HG03457 (cell line): ENCODE results near the gene HSD17B2.
"Not testable (repeated sequence)": the region's sequence is repeated elsewhere in the genome, so short reads cannot be mapped to it uniquely, and the experiment has no call there.

Experiments
- ATAC-seq: cut with Tn5 transposase; IDR thresholded peaks from one replicate; pipeline ENCODE4 v1.9.1; 2021; ENCODE audit warnings: moderate number of reproducible peaks; ENCODE audit not compliant: unreplicated experiment

The HSD17B2 gene

GRCh38 chr16:82074019-82074558, 39.0 kb downstream of the HSD17B2 start:
- no peak for ATAC-seq

GRCh38 chr16:82078125-82078524, 43.1 kb downstream of the HSD17B2 start:
- no peak for ATAC-seq

- no peak for ATAC-seq
Measured at GRCh38 chr16:82079892-82080291, 44.8 kb downstream of the HSD17B2 start.

GRCh38 chr16:82081264-82081663, 46.2 kb downstream of the HSD17B2 start:
- no peak for ATAC-seq

GRCh38 chr16:82082097-82082496, 47.0 kb downstream of the HSD17B2 start:
- no peak for ATAC-seq

- no peak for ATAC-seq
Measured at GRCh38 chr16:82082543-82083244, 47.6 kb downstream of the HSD17B2 start.

- no peak for ATAC-seq
Measured at GRCh38 chr16:82083710-82084353, 48.8 kb downstream of the HSD17B2 start.

GRCh38 chr16:82085011-82085779, 50.1 kb downstream of the HSD17B2 start:
- ATAC-seq, result no peak

GRCh38 chr16:82088483-82088882, 53.4 kb downstream of the HSD17B2 start:
- no peak for ATAC-seq

- ATAC-seq, result no peak
Measured at GRCh38 chr16:82091241-82091640, 56.2 kb downstream of the HSD17B2 start.

GRCh38 chr16:82092711-82093110, 57.7 kb downstream of the HSD17B2 start:
- ATAC-seq, result no peak

GRCh38 chr16:82093666-82094300, 58.7 kb downstream of the HSD17B2 start:
- ATAC-seq, result no peak

- ATAC-seq, result no peak
Measured at GRCh38 chr16:82094942-82095540, 60.0 kb downstream of the HSD17B2 start.

GRCh38 chr16:82096641-82097040, 61.6 kb downstream of the HSD17B2 start:
- ATAC-seq, result no peak

GRCh38 chr16:82105107-82105506, 70.1 kb downstream of the HSD17B2 start:
- ATAC-seq, result no peak

GRCh38 chr16:82108100-82108499, 73.0 kb downstream of the HSD17B2 start:
- no peak for ATAC-seq

- no peak for ATAC-seq
Measured at GRCh38 chr16:82108774-82109173, 73.7 kb downstream of the HSD17B2 start.

- ATAC-seq, result not testable (repeated sequence)
Measured at GRCh38 chr16:82109266-82109665, 74.2 kb downstream of the HSD17B2 start.

- no peak for ATAC-seq
Measured at GRCh38 chr16:82111944-82112343, 76.9 kb downstream of the HSD17B2 start.

- no peak for ATAC-seq
Measured at GRCh38 chr16:82113741-82114140, 78.7 kb downstream of the HSD17B2 start.

- ATAC-seq, result no peak
Measured at GRCh38 chr16:82116535-82116934, 81.5 kb downstream of the HSD17B2 start.
